ENCODE results near the gene RANBP17.
A peak's percentile ranks its signal among the peaks of the same experiment; 100 is the strongest.
"Not testable (repeated sequence)": the region's sequence is repeated elsewhere in the genome, so short reads cannot be mapped to it uniquely, and the experiment has no call there.

Gene RANBP17

DNA sequence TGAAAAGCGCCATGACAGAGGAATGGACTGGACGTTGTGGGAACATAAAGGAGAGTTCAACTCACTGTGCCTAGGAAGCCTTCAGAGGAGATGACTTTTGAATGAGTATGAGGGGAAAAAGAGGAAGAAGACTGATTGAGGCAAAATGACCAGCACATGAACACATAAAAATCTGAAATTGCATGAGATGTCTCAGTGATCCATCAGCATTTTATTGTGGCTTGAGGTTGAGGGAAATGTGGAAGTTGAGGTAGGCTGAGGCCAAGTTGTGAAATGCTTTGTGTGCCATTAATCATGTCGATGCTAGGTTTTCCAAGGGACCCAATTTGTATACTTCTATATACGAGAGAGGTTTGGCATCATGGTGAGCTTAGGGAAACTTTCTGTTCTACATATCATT is 306.4 kb downstream of the RANBP17 start (continued):
- TF ChIP-seq, protein P1, sequence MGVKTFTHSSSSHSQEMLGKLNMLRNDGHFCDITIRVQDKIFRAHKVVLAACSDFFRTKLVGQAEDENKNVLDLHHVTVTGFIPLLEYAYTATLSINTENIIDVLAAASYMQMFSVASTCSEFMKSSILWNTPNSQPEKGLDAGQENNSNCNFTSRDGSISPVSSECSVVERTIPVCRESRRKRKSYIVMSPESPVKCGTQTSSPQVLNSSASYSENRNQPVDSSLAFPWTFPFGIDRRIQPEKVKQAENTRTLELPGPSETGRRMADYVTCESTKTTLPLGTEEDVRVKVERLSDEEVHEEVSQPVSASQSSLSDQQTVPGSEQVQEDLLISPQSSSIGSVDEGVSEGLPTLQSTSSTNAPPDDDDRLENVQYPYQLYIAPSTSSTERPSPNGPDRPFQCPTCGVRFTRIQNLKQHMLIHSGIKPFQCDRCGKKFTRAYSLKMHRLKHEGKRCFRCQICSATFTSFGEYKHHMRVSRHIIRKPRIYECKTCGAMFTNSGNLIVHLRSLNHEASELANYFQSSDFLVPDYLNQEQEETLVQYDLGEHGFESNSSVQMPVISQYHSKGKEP (tag by site-specific recombination; IDR thresholded peaks at IDR 0.05), result no peak
- TF ChIP-seq ZNF391 (tag by site-specific recombination; IDR thresholded peaks at IDR 0.05; ENCODE audit: borderline replicate concordance, low read depth) (no peak), GLIS1 (tag by site-specific recombination; IDR thresholded peaks at IDR 0.05) (no peak), ZNF654 (tag by site-specific recombination; IDR thresholded peaks at IDR 0.05; ENCODE audit: low read depth) (no peak), ZNF549 (tag by site-specific recombination; IDR thresholded peaks at IDR 0.05) (no peak), ZNF621 (tag by site-specific recombination; IDR thresholded peaks at IDR 0.05) (no peak)
- TF ChIP-seq, protein P2, sequence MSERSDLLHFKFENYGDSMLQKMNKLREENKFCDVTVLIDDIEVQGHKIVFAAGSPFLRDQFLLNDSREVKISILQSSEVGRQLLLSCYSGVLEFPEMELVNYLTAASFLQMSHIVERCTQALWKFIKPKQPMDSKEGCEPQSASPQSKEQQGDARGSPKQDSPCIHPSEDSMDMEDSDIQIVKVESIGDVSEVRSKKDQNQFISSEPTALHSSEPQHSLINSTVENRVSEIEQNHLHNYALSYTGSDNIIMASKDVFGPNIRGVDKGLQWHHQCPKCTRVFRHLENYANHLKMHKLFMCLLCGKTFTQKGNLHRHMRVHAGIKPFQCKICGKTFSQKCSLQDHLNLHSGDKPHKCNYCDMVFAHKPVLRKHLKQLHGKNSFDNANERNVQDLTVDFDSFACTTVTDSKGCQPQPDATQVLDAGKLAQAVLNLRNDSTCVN (tag by site-specific recombination; optimal IDR thresholded peaks at IDR 0.05), result no peak

DNA sequence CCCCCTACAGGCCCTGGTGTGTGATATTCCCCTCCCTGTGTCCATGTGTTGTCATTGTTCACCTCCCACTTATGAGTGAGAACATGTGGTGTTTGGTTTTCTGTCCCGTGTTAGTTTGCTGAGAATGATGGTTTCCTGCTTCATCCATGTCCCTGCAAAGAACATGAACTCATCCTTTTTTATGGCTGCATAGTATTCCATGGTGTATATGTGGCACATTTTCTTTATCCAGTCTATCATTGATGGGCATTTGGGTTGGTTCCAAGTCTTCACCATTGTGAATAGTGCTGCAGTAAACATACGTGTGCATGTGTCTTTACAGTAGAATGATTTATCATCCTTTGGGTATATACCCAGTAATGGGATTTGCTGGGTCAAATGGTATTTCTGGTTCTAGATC is 313.1 kb downstream of the RANBP17 start:
- H3K4me3 ChIP-seq (ENCODE audit: low read depth, low read length); H3K36me3 ChIP-seq (ENCODE audit: control insufficient read depth in 2 of 2, insufficient read depth in 1 of 2, low read length in 2 of 2); H3K4me1 ChIP-seq (ENCODE audit: control insufficient read depth, insufficient read depth, low read length); H3K27ac ChIP-seq (ENCODE audit: extremely low read depth, low read depth, low read length); POLR2A ChIA-PET; H3K9me3 ChIP-seq (ENCODE audit: control insufficient read depth, insufficient read depth, low read depth, low read length): not testable (repeated sequence)
- TF ChIP-seq, protein P3, sequence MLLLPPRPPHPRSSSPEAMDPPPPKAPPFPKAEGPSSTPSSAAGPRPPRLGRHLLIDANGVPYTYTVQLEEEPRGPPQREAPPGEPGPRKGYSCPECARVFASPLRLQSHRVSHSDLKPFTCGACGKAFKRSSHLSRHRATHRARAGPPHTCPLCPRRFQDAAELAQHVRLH (tag by site-specific recombination; IDR thresholded peaks at IDR 0.05), result 0 out of 2 replicates have a peak, but pooled peaks have one; percentile 57
- TF ChIP-seq, protein P4, sequence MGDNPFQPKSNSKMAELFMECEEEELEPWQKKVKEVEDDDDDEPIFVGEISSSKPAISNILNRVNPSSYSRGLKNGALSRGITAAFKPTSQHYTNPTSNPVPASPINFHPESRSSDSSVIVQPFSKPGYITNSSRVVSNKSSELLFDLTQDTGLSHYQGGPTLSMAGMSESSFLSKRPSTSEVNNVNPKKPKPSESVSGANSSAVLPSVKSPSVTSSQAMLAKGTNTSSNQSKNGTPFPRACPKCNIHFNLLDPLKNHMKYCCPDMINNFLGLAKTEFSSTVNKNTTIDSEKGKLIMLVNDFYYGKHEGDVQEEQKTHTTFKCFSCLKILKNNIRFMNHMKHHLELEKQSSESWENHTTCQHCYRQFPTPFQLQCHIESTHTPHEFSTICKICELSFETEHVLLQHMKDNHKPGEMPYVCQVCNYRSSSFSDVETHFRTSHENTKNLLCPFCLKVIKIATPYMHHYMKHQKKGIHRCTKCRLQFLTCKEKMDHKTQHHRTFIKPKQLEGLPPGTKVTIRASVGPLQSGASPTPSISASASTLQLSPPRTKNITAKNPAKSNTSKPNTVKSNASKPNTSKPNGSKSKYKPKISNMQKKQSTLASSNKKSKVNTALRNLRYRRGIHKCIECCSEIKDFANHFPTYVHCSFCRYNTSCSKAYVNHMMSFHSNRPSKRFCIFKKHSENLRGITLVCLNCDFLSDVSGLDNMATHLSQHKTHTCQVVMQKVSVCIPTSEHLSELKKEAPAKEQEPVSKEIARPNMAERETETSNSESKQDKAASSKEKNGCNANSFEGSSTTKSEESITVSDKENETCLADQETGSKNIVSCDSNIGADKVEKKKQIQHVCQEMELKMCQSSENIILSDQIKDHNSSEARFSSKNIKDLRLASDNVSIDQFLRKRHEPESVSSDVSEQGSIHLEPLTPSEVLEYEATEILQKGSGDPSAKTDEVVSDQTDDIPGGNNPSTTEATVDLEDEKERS (tag by site-specific recombination; IDR thresholded peaks at IDR 0.05), result peak; percentile 72; the same call in 1 of the 2 replicates
- TF ChIP-seq ZNF146 (tag by site-specific recombination; IDR thresholded peaks at IDR 0.05), result peak; percentile 95
- CTCF ChIA-PET, result interaction anchor here (0.6 kb wide), 1 partner anchor 13 kb away, joined by 5 read pairs; no protein-coding TSS in a partner anchor

DNA sequence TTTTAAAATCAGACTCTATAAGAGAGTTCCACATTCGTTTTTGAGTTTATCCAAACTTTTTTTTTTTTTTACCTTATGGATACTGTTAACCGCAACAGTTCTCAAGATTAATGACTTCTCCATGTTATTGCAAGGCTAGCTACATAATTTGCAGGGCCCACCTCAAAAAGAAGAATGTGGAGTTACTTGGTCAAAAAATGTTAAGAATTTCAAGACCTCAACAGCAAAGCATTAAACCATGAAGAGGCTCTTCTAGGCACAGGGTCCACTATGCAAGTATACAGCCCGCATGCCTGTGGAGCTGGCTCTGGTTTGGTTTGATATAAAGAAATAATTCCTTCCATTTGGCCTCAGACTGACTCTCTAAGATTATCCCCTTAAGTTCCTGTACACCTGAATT is 313.9 kb downstream of the RANBP17 start:
- no peaks in the 10 kb centered on the region for H3K9me3 ChIP-seq (ENCODE audit: control insufficient read depth, insufficient read depth, low read depth, low read length)
- no peaks in the 10 kb centered on the region for H3K36me3 ChIP-seq (ENCODE audit: control insufficient read depth in 2 of 2, insufficient read depth in 1 of 2, low read length in 2 of 2)
- H3K4me3 ChIP-seq (ENCODE audit: low read depth, low read length), result no peak overlapping the region
- CTCF ChIA-PET, result interaction anchor here (0.6 kb wide), 1 partner anchor 14 kb away, joined by 5 read pairs; no protein-coding TSS in a partner anchor
- no peaks in the 10 kb centered on the region for H3K4me1 ChIP-seq (ENCODE audit: control insufficient read depth, insufficient read depth, low read length)
- no peak overlapping the region for H3K27ac ChIP-seq (ENCODE audit: extremely low read depth, low read depth, low read length)
- POLR2A ChIA-PET, result no interaction called here
- TF ChIP-seq ZFP3 (tag by site-specific recombination; IDR thresholded peaks at IDR 0.05; ENCODE audit: low read depth) (no peak), SETDB1 (IDR thresholded peaks at IDR 0.05; ENCODE audit: insufficient read length, low read length) (no peak), ZNF239 (tag by site-specific recombination; IDR thresholded peaks at IDR 0.05) (no peak), SCRT2 (tag by site-specific recombination; IDR thresholded peaks at IDR 0.05) (no peak), ZNF169 (tag by site-specific recombination; IDR thresholded peaks at IDR 0.05) (no peak), IKZF3 (tag by site-specific recombination; IDR thresholded peaks at IDR 0.05) (no peak), ZNF433 (tag by site-specific recombination; IDR thresholded peaks at IDR 0.05; ENCODE audit: low read depth) (no peak), ZBTB20 (tag by site-specific recombination; IDR thresholded peaks at IDR 0.05) (no peak), SP3 (tag by site-specific recombination; IDR thresholded peaks at IDR 0.05) (no peak), ZNF624 (tag by site-specific recombination; IDR thresholded peaks at IDR 0.05) (no peak), ZNF600 (tag by site-specific recombination; IDR thresholded peaks at IDR 0.05) (no peak)
- TF ChIP-seq, protein P5, sequence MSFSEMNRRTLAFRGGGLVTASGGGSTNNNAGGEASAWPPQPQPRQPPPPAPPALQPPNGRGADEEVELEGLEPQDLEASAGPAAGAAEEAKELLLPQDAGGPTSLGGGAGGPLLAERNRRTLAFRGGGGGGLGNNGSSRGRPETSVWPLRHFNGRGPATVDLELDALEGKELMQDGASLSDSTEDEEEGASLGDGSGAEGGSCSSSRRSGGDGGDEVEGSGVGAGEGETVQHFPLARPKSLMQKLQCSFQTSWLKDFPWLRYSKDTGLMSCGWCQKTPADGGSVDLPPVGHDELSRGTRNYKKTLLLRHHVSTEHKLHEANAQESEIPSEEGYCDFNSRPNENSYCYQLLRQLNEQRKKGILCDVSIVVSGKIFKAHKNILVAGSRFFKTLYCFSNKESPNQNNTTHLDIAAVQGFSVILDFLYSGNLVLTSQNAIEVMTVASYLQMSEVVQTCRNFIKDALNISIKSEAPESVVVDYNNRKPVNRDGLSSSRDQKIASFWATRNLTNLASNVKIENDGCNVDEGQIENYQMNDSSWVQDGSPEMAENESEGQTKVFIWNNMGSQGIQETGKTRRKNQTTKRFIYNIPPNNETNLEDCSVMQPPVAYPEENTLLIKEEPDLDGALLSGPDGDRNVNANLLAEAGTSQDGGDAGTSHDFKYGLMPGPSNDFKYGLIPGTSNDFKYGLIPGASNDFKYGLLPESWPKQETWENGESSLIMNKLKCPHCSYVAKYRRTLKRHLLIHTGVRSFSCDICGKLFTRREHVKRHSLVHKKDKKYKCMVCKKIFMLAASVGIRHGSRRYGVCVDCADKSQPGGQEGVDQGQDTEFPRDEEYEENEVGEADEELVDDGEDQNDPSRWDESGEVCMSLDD (tag by site-specific recombination; IDR thresholded peaks at IDR 0.05), result no peak
- TF ChIP-seq, protein P6, sequence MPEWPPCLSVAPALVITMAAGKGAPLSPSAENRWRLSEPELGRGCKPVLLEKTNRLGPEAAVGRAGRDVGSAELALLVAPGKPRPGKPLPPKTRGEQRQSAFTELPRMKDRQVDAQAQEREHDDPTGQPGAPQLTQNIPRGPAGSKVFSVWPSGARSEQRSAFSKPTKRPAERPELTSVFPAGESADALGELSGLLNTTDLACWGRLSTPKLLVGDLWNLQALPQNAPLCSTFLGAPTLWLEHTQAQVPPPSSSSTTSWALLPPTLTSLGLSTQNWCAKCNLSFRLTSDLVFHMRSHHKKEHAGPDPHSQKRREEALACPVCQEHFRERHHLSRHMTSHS (tag by site-specific recombination; IDR thresholded peaks at IDR 0.05), result no peak
- TF ChIP-seq, protein P2 (tag by site-specific recombination; optimal IDR thresholded peaks at IDR 0.05), result no peak
